ENCODE data around the gene CAST. TPM values are rescaled to one million over a fixed set of nuclear protein-coding genes. Genes with fewer than 3 reads are reported as not detected.

The CAST gene
- total RNA-seq, 4 donors from 2014 or later, result 321 to 971 (median 445) TPM

GRCh38 chr5:96747720-96748119 lies 85.5 kb downstream of the CAST start:
- no peak overlapping the region for H3K4me3 ChIP-seq
- peak overlapping the region; percentile 71 to 79 (median 77) for H3K27ac ChIP-seq
- H3K4me1 ChIP-seq, result peaks cover 27 to 31% of the 10 kb centered on the region in 2 donors
- intact Hi-C loops (cut with DNase I; ENCODE audit: low total_unique reads) (no loop called here), in situ Hi-C loops (cut with MboI; ENCODE audit: low sequenced_read_pairs in 4 of 4) (loop anchor here in 1 of 4 donors (10.0 kb wide), 1 partner anchor 417 kb away; no protein-coding TSS in a partner anchor)
- H3K9me3 ChIP-seq, result no peaks in the 10 kb centered on the region
- TF ChIP-seq CTCF (IDR thresholded peaks at IDR 0.05 in 4 of 5, conservative IDR thresholded peaks at IDR 0.05 in 1 of 5), result no peak
- TF ChIP-seq POLR2A (IDR thresholded peaks at IDR 0.05), result peak in 1 of 2 donors; percentile 32
- H3K27me3 ChIP-seq, result no peaks in the 10 kb centered on the region
- H3K36me3 ChIP-seq, result peaks cover 4 to 79% of the 10 kb centered on the region in 2 donors
- peak; percentile 82 to 86 for ATAC-seq
- peak; percentile 49 to 64 for DNase-seq

GRCh38 chr5:96750110-96750822 lies 88.1 kb downstream of the CAST start:
- DNase-seq, result no peak
- in situ Hi-C loops (cut with MboI; ENCODE audit: low sequenced_read_pairs in 4 of 4), result loop anchor here in 3 of 4 donors (10.0 to 25.0 kb wide), 2 partner anchors 412 to 415 kb away; no protein-coding TSS in a partner anchor
- peaks cover 27% of the 10 kb centered on the region in 2 donors for H3K4me1 ChIP-seq

GRCh38 chr5:96751203-96752169 lies 89.3 kb downstream of the CAST start:
- Histone ChIP-seq H3K27me3 (no peaks in the 10 kb centered on the region), H3K4me1 (peaks cover 27% of the 10 kb centered on the region in 2 donors), H3K9me3 (no peaks in the 10 kb centered on the region), H3K36me3 (peaks cover 11 to 82% of the 10 kb centered on the region in 2 donors), H3K4me3 (no peak overlapping the region), H3K27ac (peak overlapping the region; percentile 71 to 79 (median 77))
- intact Hi-C loops (cut with DNase I; ENCODE audit: low total_unique reads) (loop anchor here (2.0 kb wide), 1 partner anchor 411 kb away; no protein-coding TSS in a partner anchor), in situ Hi-C loops (cut with MboI; ENCODE audit: low sequenced_read_pairs in 4 of 4) (loop anchor here in 3 of 4 donors (10.0 to 25.0 kb wide), 2 partner anchors 411 to 413 kb away; no protein-coding TSS in a partner anchor)
- TF ChIP-seq CTCF (IDR thresholded peaks at IDR 0.05 in 4 of 5, conservative IDR thresholded peaks at IDR 0.05 in 1 of 5) (no peak), POLR2A (IDR thresholded peaks at IDR 0.05) (no peak)
- ATAC-seq, result peak; percentile 9 to 63
- no peak for DNase-seq

More at GRCh38 chr5:96750110-96750822, 88.1 kb downstream of the CAST start:
- Histone ChIP-seq H3K9me3 (no peaks in the 10 kb centered on the region), H3K4me3 (no peak overlapping the region), H3K27me3 (no peaks in the 10 kb centered on the region), H3K27ac (peak overlapping the region; percentile 71 to 79 (median 77)), H3K36me3 (peaks cover under 1 to 79% of the 10 kb centered on the region in 2 donors)
- TF ChIP-seq CTCF (IDR thresholded peaks at IDR 0.05 in 4 of 5, conservative IDR thresholded peaks at IDR 0.05 in 1 of 5) (no peak), POLR2A (IDR thresholded peaks at IDR 0.05) (no peak)
- ATAC-seq, result no peak
- intact Hi-C loops (cut with DNase I; ENCODE audit: low total_unique reads), result no loop called here

GRCh38 chr5:96752341-96753016 lies 90.3 kb downstream of the CAST start:
- DNase-seq, result no peak
- intact Hi-C loops (cut with DNase I; ENCODE audit: low total_unique reads), result loop anchor here (2.0 kb wide), 1 partner anchor 410 kb away; no protein-coding TSS in a partner anchor
- TF ChIP-seq CTCF (IDR thresholded peaks at IDR 0.05 in 4 of 5, conservative IDR thresholded peaks at IDR 0.05 in 1 of 5) (peak; percentile 28 to 74 (median 48)), POLR2A (IDR thresholded peaks at IDR 0.05) (no peak)
- H3K4me1 ChIP-seq, result peaks cover 22 to 25% of the 10 kb centered on the region in 2 donors
- in situ Hi-C loops (cut with MboI; ENCODE audit: low sequenced_read_pairs in 4 of 4), result loop anchor here in 3 of 4 donors (10.0 to 25.0 kb wide), 2 partner anchors 410 to 412 kb away; no protein-coding TSS in a partner anchor
- ATAC-seq, result no peak
- H3K27me3 ChIP-seq, result no peaks in the 10 kb centered on the region
- H3K36me3 ChIP-seq, result peaks cover 11 to 82% of the 10 kb centered on the region in 2 donors
- H3K9me3 ChIP-seq, result no peaks in the 10 kb centered on the region
- peak overlapping the region; percentile 71 to 79 (median 77) for H3K27ac ChIP-seq
- H3K4me3 ChIP-seq, result no peak overlapping the region

Data from gastrocnemius medialis (tissue), 4 donors.